Ishikawa (cell line): ENCODE measurements around the gene ASTN2.

Experiments used
- CEBPB ChIP-seq: IDR thresholded peaks from 2 replicates; pipeline ENCODE4 v1.6.1; 2012
- CREB1 ChIP-seq: IDR thresholded peaks from 2 replicates; pipeline ENCODE4 v1.6.1; 2012; ENCODE audit warnings: low read depth
- EGR1 ChIP-seq: IDR thresholded peaks from 2 replicates; pipeline ENCODE4 v1.6.1; 2012
- EP300 ChIP-seq: IDR thresholded peaks from 2 replicates; pipeline ENCODE4 v1.6.1; 2012; ENCODE audit warnings: borderline replicate concordance
- FOXM1 ChIP-seq: IDR thresholded peaks from 2 replicates; pipeline ENCODE4 v1.6.1; 2012; ENCODE audit warnings: low read depth, borderline replicate concordance
- NFIC ChIP-seq: IDR thresholded peaks from 2 replicates; pipeline ENCODE4 v1.6.1; 2012
- RAD21 ChIP-seq: IDR thresholded peaks from 2 replicates; pipeline ENCODE4 v1.6.1; 2012; ENCODE audit warnings: low read depth
- TAF1 ChIP-seq: IDR thresholded peaks from 2 replicates; pipeline ENCODE4 v1.6.1; 2012; ENCODE audit warnings: low read depth, mild to moderate bottlenecking
- TCF12 ChIP-seq: IDR thresholded peaks from 2 replicates; pipeline ENCODE4 v1.6.1; 2012; ENCODE audit warnings: low read depth
- TEAD4 ChIP-seq: IDR thresholded peaks from 2 replicates; pipeline ENCODE4 v1.6.1; 2012
- YY1 ChIP-seq: IDR thresholded peaks from 2 replicates; pipeline ENCODE4 v1.6.1; 2012; ENCODE audit warnings: low read depth
- ZBTB7A ChIP-seq: IDR thresholded peaks from 2 replicates; pipeline ENCODE4 v1.6.1; 2012; ENCODE audit warnings: low read depth
- TF ChIP-seq, protein P1 (sequence below): IDR thresholded peaks from 2 replicates; pipeline ENCODE4 v1.6.1; 2012; ENCODE audit warnings: low read depth, mild to moderate bottlenecking
- TF ChIP-seq, protein P2 (sequence below): IDR thresholded peaks from 2 replicates; pipeline ENCODE4 v1.6.1; 2012
- TF ChIP-seq, protein P3 (sequence below): IDR thresholded peaks from 2 replicates; pipeline ENCODE4 v1.6.1; 2012

Gene ASTN2

DNA sequence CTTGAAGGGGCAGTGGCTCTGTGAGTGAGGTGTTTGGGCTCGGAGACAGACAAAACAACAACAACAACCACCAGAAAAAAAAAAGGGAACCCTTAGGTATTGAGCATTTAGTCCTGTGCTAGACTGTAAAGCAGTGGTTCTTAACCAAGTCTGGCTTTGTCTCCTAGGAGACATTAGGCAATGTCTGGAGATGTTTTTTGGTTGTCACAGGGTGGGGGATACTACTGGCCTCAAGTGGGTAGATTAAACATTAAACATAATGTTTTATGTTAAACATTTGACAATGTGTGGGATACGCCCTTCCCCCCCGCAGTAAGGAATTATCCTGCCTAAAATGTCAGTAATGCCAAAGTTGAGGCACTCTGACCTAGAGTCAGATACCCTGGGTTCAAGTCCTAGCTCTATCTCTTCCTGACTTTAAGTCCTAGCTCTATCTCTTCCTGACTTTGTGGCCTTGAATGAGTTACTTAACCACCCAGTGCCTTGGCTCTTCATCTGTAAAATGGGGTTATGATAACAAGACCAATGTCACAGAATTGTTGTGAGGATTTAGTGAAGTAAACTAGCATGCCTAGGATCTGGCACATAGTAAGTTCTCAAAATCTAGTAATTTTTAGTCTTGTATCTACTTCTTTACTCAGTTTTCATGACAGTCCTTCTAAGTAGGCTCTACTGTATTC lies 725.9 kb downstream of the ASTN2 start:
- no peak for TF ChIP-seq YY1
- TF ChIP-seq EP300, result no peak
- no peak for TF ChIP-seq EGR1
- TF ChIP-seq TCF12, result no peak
- TF ChIP-seq TAF1, result no peak
- no peak for TF ChIP-seq FOXM1
- no peak for TF ChIP-seq CREB1
- TF ChIP-seq ZBTB7A, result no peak
- TF ChIP-seq, protein P1, sequence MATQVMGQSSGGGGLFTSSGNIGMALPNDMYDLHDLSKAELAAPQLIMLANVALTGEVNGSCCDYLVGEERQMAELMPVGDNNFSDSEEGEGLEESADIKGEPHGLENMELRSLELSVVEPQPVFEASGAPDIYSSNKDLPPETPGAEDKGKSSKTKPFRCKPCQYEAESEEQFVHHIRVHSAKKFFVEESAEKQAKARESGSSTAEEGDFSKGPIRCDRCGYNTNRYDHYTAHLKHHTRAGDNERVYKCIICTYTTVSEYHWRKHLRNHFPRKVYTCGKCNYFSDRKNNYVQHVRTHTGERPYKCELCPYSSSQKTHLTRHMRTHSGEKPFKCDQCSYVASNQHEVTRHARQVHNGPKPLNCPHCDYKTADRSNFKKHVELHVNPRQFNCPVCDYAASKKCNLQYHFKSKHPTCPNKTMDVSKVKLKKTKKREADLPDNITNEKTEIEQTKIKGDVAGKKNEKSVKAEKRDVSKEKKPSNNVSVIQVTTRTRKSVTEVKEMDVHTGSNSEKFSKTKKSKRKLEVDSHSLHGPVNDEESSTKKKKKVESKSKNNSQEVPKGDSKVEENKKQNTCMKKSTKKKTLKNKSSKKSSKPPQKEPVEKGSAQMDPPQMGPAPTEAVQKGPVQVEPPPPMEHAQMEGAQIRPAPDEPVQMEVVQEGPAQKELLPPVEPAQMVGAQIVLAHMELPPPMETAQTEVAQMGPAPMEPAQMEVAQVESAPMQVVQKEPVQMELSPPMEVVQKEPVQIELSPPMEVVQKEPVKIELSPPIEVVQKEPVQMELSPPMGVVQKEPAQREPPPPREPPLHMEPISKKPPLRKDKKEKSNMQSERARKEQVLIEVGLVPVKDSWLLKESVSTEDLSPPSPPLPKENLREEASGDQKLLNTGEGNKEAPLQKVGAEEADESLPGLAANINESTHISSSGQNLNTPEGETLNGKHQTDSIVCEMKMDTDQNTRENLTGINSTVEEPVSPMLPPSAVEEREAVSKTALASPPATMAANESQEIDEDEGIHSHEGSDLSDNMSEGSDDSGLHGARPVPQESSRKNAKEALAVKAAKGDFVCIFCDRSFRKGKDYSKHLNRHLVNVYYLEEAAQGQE, result no peak
- no peak for TF ChIP-seq TEAD4
- TF ChIP-seq NFIC, result no peak
- no peak for TF ChIP-seq RAD21
- TF ChIP-seq CEBPB, result no peak
- TF ChIP-seq, protein P2, sequence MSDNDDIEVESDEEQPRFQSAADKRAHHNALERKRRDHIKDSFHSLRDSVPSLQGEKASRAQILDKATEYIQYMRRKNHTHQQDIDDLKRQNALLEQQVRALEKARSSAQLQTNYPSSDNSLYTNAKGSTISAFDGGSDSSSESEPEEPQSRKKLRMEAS, result no peak

DNA sequence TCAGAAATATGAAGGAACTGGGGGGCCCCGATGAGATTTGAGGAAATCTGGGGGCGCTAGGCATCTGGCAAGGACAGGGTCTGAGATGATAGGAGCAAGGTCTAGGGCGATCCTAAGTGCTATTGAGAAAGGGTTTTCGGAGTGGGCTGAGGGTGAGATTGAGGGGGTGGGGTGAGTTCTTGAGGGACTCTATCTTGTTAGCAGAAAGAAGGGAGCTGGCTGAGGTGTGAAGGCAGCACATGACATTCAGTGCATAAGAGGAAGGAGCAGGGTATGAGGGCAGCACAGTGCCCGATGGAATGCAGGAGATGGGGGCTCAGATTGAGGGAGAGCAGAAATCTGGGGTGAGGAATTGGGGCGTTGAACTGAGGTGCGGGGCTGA lies 727.1 kb downstream of the ASTN2 start:
- TF ChIP-seq EGR1 (no peak), CREB1 (no peak), RAD21 (no peak), ZBTB7A (no peak), FOXM1 (no peak), EP300 (no peak)
- TF ChIP-seq, protein P1, result no peak
- TF ChIP-seq, protein P2, result no peak; the same call in 1 of the 2 replicates
- TF ChIP-seq, protein P3, sequence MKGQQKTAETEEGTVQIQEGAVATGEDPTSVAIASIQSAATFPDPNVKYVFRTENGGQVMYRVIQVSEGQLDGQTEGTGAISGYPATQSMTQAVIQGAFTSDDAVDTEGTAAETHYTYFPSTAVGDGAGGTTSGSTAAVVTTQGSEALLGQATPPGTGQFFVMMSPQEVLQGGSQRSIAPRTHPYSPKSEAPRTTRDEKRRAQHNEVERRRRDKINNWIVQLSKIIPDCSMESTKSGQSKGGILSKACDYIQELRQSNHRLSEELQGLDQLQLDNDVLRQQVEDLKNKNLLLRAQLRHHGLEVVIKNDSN, result no peak

DNA sequence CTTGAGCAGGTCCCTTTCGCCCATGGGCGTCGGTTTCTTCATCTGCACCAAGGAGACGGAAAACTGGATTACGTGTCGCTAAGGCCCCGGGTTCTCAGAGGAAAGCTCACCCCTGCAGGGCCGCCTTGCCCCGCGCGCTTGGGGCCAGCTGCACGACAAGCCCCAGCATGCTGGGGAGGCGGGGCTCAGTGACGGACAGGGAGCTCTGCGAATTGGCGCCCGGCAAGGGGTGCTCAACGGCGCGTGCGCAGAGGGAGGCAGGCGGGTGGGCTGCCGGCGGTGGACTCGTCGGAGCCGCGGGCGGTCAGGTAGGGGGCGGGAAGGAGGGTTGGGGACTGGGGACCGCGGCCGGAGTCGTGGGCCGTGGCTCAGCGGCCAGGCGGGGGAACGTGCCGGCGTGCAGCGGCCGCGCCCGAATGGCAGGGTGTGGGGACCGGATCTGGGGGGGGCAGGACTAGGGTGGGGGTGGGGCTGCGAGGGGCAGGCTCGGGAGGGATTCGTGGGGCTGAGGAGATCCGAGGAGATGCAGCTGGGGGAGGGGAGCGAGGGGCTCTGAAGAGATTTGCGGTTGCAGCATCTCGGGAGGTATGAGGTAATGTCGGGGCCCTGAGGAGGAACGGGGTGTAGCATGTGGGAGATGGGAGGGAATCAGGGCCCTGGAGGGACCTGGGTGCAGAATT lies 727.6 kb downstream of the ASTN2 start, which contains the start of gene TRIM32:
Gene TRIM32 (plus strand): TSS at position 232 of the 680 bp plus-strand sequence. CDS start 10,438 bp downstream, outside the sequence.
- TF ChIP-seq, protein P2, result peak; percentile 80
- TF ChIP-seq, protein P1, result no peak
- TF ChIP-seq YY1 (0 out of 2 replicates have a peak, but pooled peaks have one; percentile 23), TAF1 (peak; percentile 62)
- TF ChIP-seq, protein P3, result no peak

DNA sequence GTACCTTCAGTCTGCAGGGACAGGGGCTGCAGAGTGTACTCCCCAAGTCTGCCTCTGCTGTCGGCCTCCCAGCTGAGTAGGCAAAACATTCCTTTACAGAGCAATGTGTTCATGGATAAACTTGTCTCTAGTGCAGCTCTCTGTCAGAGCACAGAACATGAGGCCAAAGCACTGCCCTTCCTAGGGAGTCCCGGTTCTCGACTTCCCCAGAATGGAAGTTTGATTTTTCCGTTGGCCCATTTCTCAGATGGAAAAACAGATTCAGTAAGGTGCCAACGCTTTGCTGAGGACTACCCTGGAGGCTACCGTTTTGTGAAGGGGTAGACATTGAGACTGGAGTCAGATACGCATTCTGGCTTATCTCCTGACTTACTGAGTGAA lies 728.2 kb downstream of the ASTN2 start:
- TF ChIP-seq ZBTB7A, result no peak
- TF ChIP-seq RAD21, result no peak
- no peak for TF ChIP-seq FOXM1
- TF ChIP-seq TEAD4, result no peak
- TF ChIP-seq, protein P3, result no peak
- TF ChIP-seq CEBPB, result no peak
- TF ChIP-seq, protein P2, result no peak
- no peak for TF ChIP-seq TCF12
- TF ChIP-seq, protein P1, result no peak
- TF ChIP-seq TAF1, result no peak
- no peak for TF ChIP-seq EGR1
